Activated naive CD4-positive, alpha-beta T cell treated with anti-CD3 and anti-CD28 coated beads for 36 hours (primary cell): ENCODE data around the gene RIPOR2. TPM values are rescaled to one million over a fixed set of nuclear protein-coding genes. Genes with fewer than 3 reads are reported as not detected.

Source experiments
- CTCF ChIA-PET: fragments of 350-600 bp; sonication (Branson Sonifier 250); formaldehyde crosslinking; loops from one replicate; lab custom pipeline; 2021; ENCODE audit warnings: antibody characterized with exemption; lab: Charles Lee
- DNase-seq: peaks from one replicate; pipeline ENCODE4 v3.0.0-alpha.2; 2020
- H3K27ac Mint-ChIP-seq: one replicate; pipeline ENCODE4 v1.8.0; 2021; ENCODE audit warnings: mild to moderate bottlenecking, mixed read lengths
- H3K27me3 Mint-ChIP-seq: one replicate; pipeline ENCODE4 v1.8.0; 2021; ENCODE audit warnings: low read depth, mixed read lengths
- H3K36me3 Mint-ChIP-seq: one replicate; pipeline ENCODE4 v1.8.0; 2021; ENCODE audit warnings: low read depth, mixed read lengths
- H3K4me1 Mint-ChIP-seq: one replicate; pipeline ENCODE4 v1.8.0; 2021; ENCODE audit warnings: low read depth, mixed read lengths
- H3K4me3 Mint-ChIP-seq: one replicate; pipeline ENCODE4 v1.8.0; 2021; ENCODE audit warnings: mild to moderate bottlenecking, moderate library complexity, mixed read lengths
- H3K9me3 Mint-ChIP-seq: one replicate; pipeline ENCODE4 v1.8.0; 2021; ENCODE audit warnings: mixed read lengths
- intact Hi-C: fragments of 100-400 bp; cut with micrococcal nuclease; formaldehyde crosslinking; loops from one replicate; pipeline ENCODE4 v1.15.1; 2023
- total RNA-seq, 2 experiments: library from RNA; stranded (reverse); gene quantifications; one replicate each; pipeline ENCODE4 v1.2.3, GENCODE V29; 2021

The RIPOR2 gene
- 100 to 1,000 TPM; 111 to 116 TPM for total RNA-seq

GRCh38 chr6:24935366-24936152 is at the start of gene RIPOR2:
RIPOR2 (minus strand) TSS chr6:24935960; CDS start chr6:24935898, 62 bp downstream.
- CTCF ChIA-PET = interaction anchor here (0.7 to 9.6 kb wide), 22 partner anchors 7 to 107 kb away, joined by 3 to 168 read pairs (median 24); no protein-coding TSS in a partner anchor
- Mint-ChIP-seq H3K4me3 (peak within 1 kb of the TSS; percentile 96), H3K9me3 (no peaks in the 10 kb centered on the region), H3K27me3 (no peaks in the 10 kb centered on the region), H3K36me3 (peaks cover 13% of the 10 kb centered on the region), H3K4me1 (peaks cover 72% of the 10 kb centered on the region), H3K27ac (peak within 1 kb of the TSS; percentile 96)
- intact Hi-C loops = loop anchor here (1.0 to 10.0 kb wide), 10 partner anchors 7 to 1189 kb away; a partner anchor contains a TSS
- peak; percentile 84 for DNase-seq

GRCh38 chr6:24985323-24985722 is 49.6 kb upstream of the RIPOR2 start:
- peaks cover 70% of the 10 kb centered on the region for H3K4me1 Mint-ChIP-seq
- CTCF ChIA-PET = no interaction called here
- no peak overlapping the region for H3K4me3 Mint-ChIP-seq
- intact Hi-C loops = no loop called here
- no peaks in the 10 kb centered on the region for H3K27me3 Mint-ChIP-seq
- H3K9me3 Mint-ChIP-seq = peaks cover 2% of the 10 kb centered on the region
- H3K36me3 Mint-ChIP-seq = peaks cover 12% of the 10 kb centered on the region
- no peak for DNase-seq
- H3K27ac Mint-ChIP-seq = no peak overlapping the region

- intact Hi-C loops = loop anchor here (1.0 kb wide), 1 partner anchor 8 kb away; no protein-coding TSS in a partner anchor
- peaks cover 4% of the 10 kb centered on the region for H3K36me3 Mint-ChIP-seq
- peaks cover 74% of the 10 kb centered on the region for H3K4me1 Mint-ChIP-seq
- CTCF ChIA-PET = interaction anchor here (1.5 to 4.1 kb wide), 2 partner anchors 9 to 125 kb away, joined by 5 to 39 read pairs; no protein-coding TSS in a partner anchor
- H3K27ac Mint-ChIP-seq = no peak overlapping the region
- no peaks in the 10 kb centered on the region for H3K9me3 Mint-ChIP-seq
- no peak for DNase-seq
- H3K27me3 Mint-ChIP-seq = no peaks in the 10 kb centered on the region
- no peak overlapping the region for H3K4me3 Mint-ChIP-seq
These were observed 46.5 kb upstream of the RIPOR2 start for GRCh38 chr6:24982231-24982630.

- Mint-ChIP-seq H3K9me3 (no peaks in the 10 kb centered on the region), H3K4me3 (no peak overlapping the region), H3K27ac (no peak overlapping the region), H3K27me3 (no peaks in the 10 kb centered on the region), H3K36me3 (peaks cover under 1% of the 10 kb centered on the region), H3K4me1 (peaks cover 67% of the 10 kb centered on the region)
- intact Hi-C loops = no loop called here
- CTCF ChIA-PET = interaction anchor here (1.1 to 4.1 kb wide), 2 partner anchors 10 to 12 kb away, joined by 3 to 39 read pairs; no protein-coding TSS in a partner anchor
- DNase-seq = no peak
These were observed 45.6 kb upstream of the RIPOR2 start for GRCh38 chr6:24981386-24981760.

GRCh38 chr6:24980507-24981385 is 45.0 kb upstream of the RIPOR2 start:
- no peak for DNase-seq
- CTCF ChIA-PET = interaction anchor here (0.8 to 4.1 kb wide), 3 partner anchors 11 to 34 kb away, joined by 3 to 39 read pairs (median 3); no protein-coding TSS in a partner anchor
- Mint-ChIP-seq H3K27ac (no peak overlapping the region), H3K9me3 (no peaks in the 10 kb centered on the region), H3K36me3 (no peaks in the 10 kb centered on the region), H3K4me1 (peaks cover 61% of the 10 kb centered on the region), H3K4me3 (no peak overlapping the region), H3K27me3 (no peaks in the 10 kb centered on the region)
- intact Hi-C loops = no loop called here

GRCh38 chr6:24979176-24979575 is 43.4 kb upstream of the RIPOR2 start:
- Mint-ChIP-seq H3K27me3 (no peaks in the 10 kb centered on the region), H3K9me3 (no peaks in the 10 kb centered on the region), H3K27ac (no peak overlapping the region), H3K4me1 (peaks cover 61% of the 10 kb centered on the region), H3K4me3 (no peak overlapping the region), H3K36me3 (no peaks in the 10 kb centered on the region)
- intact Hi-C loops = no loop called here
- no peak for DNase-seq
- CTCF ChIA-PET = interaction anchor here (0.8 to 1.5 kb wide), 3 partner anchors 12 to 45 kb away, joined by 3 to 8 read pairs (median 5); no protein-coding TSS in a partner anchor

- DNase-seq = peak; percentile 59
- Mint-ChIP-seq H3K9me3 (no peaks in the 10 kb centered on the region), H3K36me3 (no peaks in the 10 kb centered on the region), H3K27me3 (no peaks in the 10 kb centered on the region), H3K27ac (peak overlapping the region; percentile 92), H3K4me1 (peaks cover 58% of the 10 kb centered on the region), H3K4me3 (peak overlapping the region; percentile 16)
- intact Hi-C loops = loop anchor here (1.0 to 2.0 kb wide), 9 partner anchors 8 to 116 kb away; no protein-coding TSS in a partner anchor
- CTCF ChIA-PET = interaction anchor here (0.7 to 4.5 kb wide), 13 partner anchors 11 to 145 kb away, joined by 3 to 29 read pairs (median 5); partner anchors contain the start of gene RIPOR2
These were observed 38.7 kb upstream of the RIPOR2 start for GRCh38 chr6:24974182-24975171.

GRCh38 chr6:24972311-24972958 is 36.7 kb upstream of the RIPOR2 start:
- Mint-ChIP-seq H3K4me1 (peaks cover 62% of the 10 kb centered on the region), H3K27ac (peak overlapping the region; percentile 14), H3K4me3 (no peak overlapping the region), H3K27me3 (no peaks in the 10 kb centered on the region), H3K9me3 (no peaks in the 10 kb centered on the region), H3K36me3 (no peaks in the 10 kb centered on the region)
- CTCF ChIA-PET = interaction anchor here (1.0 to 5.9 kb wide), 5 partner anchors 19 to 116 kb away, joined by 3 to 29 read pairs (median 14); partner anchors contain the start of gene RIPOR2
- DNase-seq = no peak
- intact Hi-C loops = no loop called here

GRCh38 chr6:24971067-24971466 is 35.3 kb upstream of the RIPOR2 start:
- CTCF ChIA-PET = interaction anchor here (1.2 to 5.9 kb wide), 3 partner anchors 20 to 37 kb away, joined by 3 to 29 read pairs (median 26); partner anchors contain the start of gene RIPOR2
- no peak for DNase-seq
- Mint-ChIP-seq H3K4me1 (peaks cover 66% of the 10 kb centered on the region), H3K27me3 (no peaks in the 10 kb centered on the region), H3K36me3 (no peaks in the 10 kb centered on the region), H3K4me3 (no peak overlapping the region), H3K9me3 (no peaks in the 10 kb centered on the region), H3K27ac (no peak overlapping the region)
- intact Hi-C loops = no loop called here

- CTCF ChIA-PET = interaction anchor here (1.0 to 5.9 kb wide), 4 partner anchors 9 to 48 kb away, joined by 3 to 26 read pairs (median 6); no protein-coding TSS in a partner anchor
- H3K27ac Mint-ChIP-seq = no peak overlapping the region
- intact Hi-C loops = no loop called here
- DNase-seq = no peak
- no peaks in the 10 kb centered on the region for H3K36me3 Mint-ChIP-seq
- H3K27me3 Mint-ChIP-seq = no peaks in the 10 kb centered on the region
- H3K4me3 Mint-ChIP-seq = no peak overlapping the region
- H3K9me3 Mint-ChIP-seq = no peaks in the 10 kb centered on the region
- H3K4me1 Mint-ChIP-seq = peaks cover 59% of the 10 kb centered on the region
These were observed 33.6 kb upstream of the RIPOR2 start for GRCh38 chr6:24969343-24969860.
